Amniotic stem cell (primary cell): Measurements from ENCODE around the gene MNAT1.
"Not testable (repeated sequence)": the region's sequence is repeated elsewhere in the genome, so short reads cannot be mapped to it uniquely, and the experiment has no call there.

Experiments used
- DNase-seq: peaks from one replicate; lab custom pipeline; 2025; lab: John Stamatoyannopoulos, UW

The MNAT1 gene

GRCh38 chr14:60734465-60735242 lies at the start of gene MNAT1:
TSS of gene MNAT1 (plus strand) at chr14:60734761. CDS start at chr14:60734863, 102 bp downstream.
- peak; percentile 62 for DNase-seq

- DNase-seq: no peak
Observed at GRCh38 chr14:60686865-60687264, 47.7 kb upstream of the MNAT1 start.

- no peak for DNase-seq
Observed at GRCh38 chr14:60691383-60692113, 43.0 kb upstream of the MNAT1 start.

- DNase-seq: no peak
Observed at GRCh38 chr14:60695327-60695726, 39.2 kb upstream of the MNAT1 start.

GRCh38 chr14:60700598-60700997 lies 34.0 kb upstream of the MNAT1 start:
- DNase-seq: no peak

- no peak for DNase-seq
Observed at GRCh38 chr14:60705100-60705499, 29.5 kb upstream of the MNAT1 start.

- no peak for DNase-seq
Observed at GRCh38 chr14:60707858-60708257, 26.7 kb upstream of the MNAT1 start.

- DNase-seq: no peak
Observed at GRCh38 chr14:60710494-60710893, 24.1 kb upstream of the MNAT1 start.

GRCh38 chr14:60713513-60713912 lies 21.0 kb upstream of the MNAT1 start:
- DNase-seq: no peak

- no peak for DNase-seq
Observed at GRCh38 chr14:60720391-60720790, 14.2 kb upstream of the MNAT1 start.

- DNase-seq: no peak
Observed at GRCh38 chr14:60720962-60721325, 13.6 kb upstream of the MNAT1 start.

GRCh38 chr14:60721326-60722106 lies 13.0 kb upstream of the MNAT1 start:
- peak; percentile 36 for DNase-seq

GRCh38 chr14:60722107-60722356 lies 12.5 kb upstream of the MNAT1 start:
- DNase-seq: no peak

- no peak for DNase-seq
Observed at GRCh38 chr14:60722357-60723115, 12.0 kb upstream of the MNAT1 start.

- DNase-seq: no peak
Observed at GRCh38 chr14:60723116-60723906, 11.2 kb upstream of the MNAT1 start.

GRCh38 chr14:60723907-60724618 lies 10.5 kb upstream of the MNAT1 start, which contains the start of gene SIX4:
TSS of gene SIX4 (minus strand) at chr14:60724351. CDS start at chr14:60724074, 277 bp downstream.
- DNase-seq: peak; percentile 81

GRCh38 chr14:60731291-60731690 lies 3.3 kb upstream of the MNAT1 start:
- not testable (repeated sequence) for DNase-seq

GRCh38 chr14:60732840-60733483 lies 1.6 kb upstream of the MNAT1 start:
- DNase-seq: no peak

GRCh38 chr14:60735416-60735815 lies 855 bp downstream of the MNAT1 start:
- no peak for DNase-seq

GRCh38 chr14:60736494-60736893 lies 1.9 kb downstream of the MNAT1 start:
- peak; percentile 69 for DNase-seq
